Stimulated activated CD8-positive, alpha-beta memory T cell treated with anti-CD3 and anti-CD28 coated beads, Interleukin-7, amount 100 ng/mL, for 48 hours (primary cell): ENCODE measurements around the gene GLB1L.
A peak's percentile ranks its signal among the peaks of the same experiment; 100 is the strongest.
"Not testable (repeated sequence)": the region's sequence is repeated elsewhere in the genome, so short reads cannot be mapped to it uniquely, and the experiment has no call there.

Source experiments
- DNase-seq, 2 donors: peaks; one replicate each; pipeline ENCODE4 v3.0.0-alpha.2; 2020; ENCODE audit warnings: low read depth in 1 of 2; ENCODE audit errors: extremely low read depth in 1 of 2

GLB1L gene

GRCh38 chr2:219281588-219281987, 36.3 kb upstream of the GLB1L start:
- DNase-seq, result no peak

- DNase-seq, result no peak
Measured at GRCh38 chr2:219280651-219281050, 35.4 kb upstream of the GLB1L start.

GRCh38 chr2:219279916-219280516, 34.8 kb upstream of the GLB1L start:
- no peak for DNase-seq

- peak; percentile 99 to 100 for DNase-seq
Measured at GRCh38 chr2:219279151-219279915, 34.1 kb upstream of the GLB1L start, which contains the start of gene DNAJB2. Gene DNAJB2, plus strand, starts transcription at chr2:219279366. Its CDS starts 468 bp downstream, at chr2:219279834.

- DNase-seq, result no peak
Measured at GRCh38 chr2:219278655-219279150, 33.5 kb upstream of the GLB1L start.

- peak; percentile 44 to 54 for DNase-seq
Measured at GRCh38 chr2:219277703-219278654, 32.7 kb upstream of the GLB1L start.

GRCh38 chr2:219274361-219274921, 29.2 kb upstream of the GLB1L start:
- DNase-seq, result no peak

- DNase-seq, result no peak
Measured at GRCh38 chr2:219273937-219274336, 28.7 kb upstream of the GLB1L start.

- no peak for DNase-seq
Measured at GRCh38 chr2:219272995-219273394, 27.8 kb upstream of the GLB1L start.

- no peak for DNase-seq
Measured at GRCh38 chr2:219272356-219272755, 27.1 kb upstream of the GLB1L start.

GRCh38 chr2:219271021-219271420, 25.8 kb upstream of the GLB1L start:
- DNase-seq, result no peak

GRCh38 chr2:219270055-219270372, 24.8 kb upstream of the GLB1L start:
- DNase-seq, result no peak

GRCh38 chr2:219269362-219270054, 24.3 kb upstream of the GLB1L start:
- DNase-seq, result no peak

- DNase-seq, result no peak
Measured at GRCh38 chr2:219268294-219268693, 23.1 kb upstream of the GLB1L start.

GRCh38 chr2:219266886-219267285, 21.6 kb upstream of the GLB1L start:
- no peak for DNase-seq

GRCh38 chr2:219266232-219266631, 21.0 kb upstream of the GLB1L start:
- no peak for DNase-seq

- no peak for DNase-seq
Measured at GRCh38 chr2:219261024-219261855, 16.0 kb upstream of the GLB1L start.

- DNase-seq, result not testable (repeated sequence)
Measured at GRCh38 chr2:219258942-219259341, 13.7 kb upstream of the GLB1L start.

- DNase-seq, result no peak
Measured at GRCh38 chr2:219254590-219255201, 9.5 kb upstream of the GLB1L start.
